ENCODE results near the gene PCED1B.

GRCh38 chr12:47244835-47245234, 165.4 kb downstream of the PCED1B start:
- TF ChIP-seq CTCF (IDR thresholded peaks at IDR 0.05), result no peak
- TF ChIP-seq POLR2A (IDR thresholded peaks at IDR 0.05), result no peak
- no peak for TF ChIP-seq POLR2AphosphoS5 (IDR thresholded peaks at IDR 0.05)

Data from upper lobe of left lung (tissue), 4 donors.